ENCODE results near the gene SLC25A48.

Gene SLC25A48

DNA sequence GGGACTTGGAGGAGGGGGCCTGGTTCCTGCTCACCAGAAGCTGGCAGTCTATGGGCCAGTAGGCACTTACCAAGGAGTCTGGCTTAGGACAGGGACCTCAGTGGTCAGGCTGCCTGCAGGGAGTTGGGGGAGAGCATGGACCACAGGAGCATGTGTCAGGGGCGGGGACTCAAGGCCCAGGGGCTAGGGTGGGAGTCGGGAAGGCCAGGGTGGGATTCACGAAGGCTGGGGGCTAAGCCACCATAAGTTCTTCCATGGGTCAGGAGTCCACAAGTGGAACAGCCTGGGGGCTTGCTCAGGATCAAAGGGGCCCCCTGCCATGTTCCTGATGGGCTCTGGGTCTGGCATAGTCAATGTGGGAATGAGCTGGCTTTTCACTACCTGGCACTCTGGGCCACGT, 11.5 kb upstream of the SLC25A48 start:
- H3K4me1 ChIP-seq: no peaks in the 10 kb centered on the region
- no peak overlapping the region for H3K27ac ChIP-seq
- no peak for DNase-seq
- H3K36me3 ChIP-seq: no peaks in the 10 kb centered on the region
- no peaks in the 10 kb centered on the region for H3K27me3 ChIP-seq
- intact Hi-C loops (cut with DNase I; ENCODE audit: low total_unique reads): no loop called here
- TF ChIP-seq, protein P1, sequence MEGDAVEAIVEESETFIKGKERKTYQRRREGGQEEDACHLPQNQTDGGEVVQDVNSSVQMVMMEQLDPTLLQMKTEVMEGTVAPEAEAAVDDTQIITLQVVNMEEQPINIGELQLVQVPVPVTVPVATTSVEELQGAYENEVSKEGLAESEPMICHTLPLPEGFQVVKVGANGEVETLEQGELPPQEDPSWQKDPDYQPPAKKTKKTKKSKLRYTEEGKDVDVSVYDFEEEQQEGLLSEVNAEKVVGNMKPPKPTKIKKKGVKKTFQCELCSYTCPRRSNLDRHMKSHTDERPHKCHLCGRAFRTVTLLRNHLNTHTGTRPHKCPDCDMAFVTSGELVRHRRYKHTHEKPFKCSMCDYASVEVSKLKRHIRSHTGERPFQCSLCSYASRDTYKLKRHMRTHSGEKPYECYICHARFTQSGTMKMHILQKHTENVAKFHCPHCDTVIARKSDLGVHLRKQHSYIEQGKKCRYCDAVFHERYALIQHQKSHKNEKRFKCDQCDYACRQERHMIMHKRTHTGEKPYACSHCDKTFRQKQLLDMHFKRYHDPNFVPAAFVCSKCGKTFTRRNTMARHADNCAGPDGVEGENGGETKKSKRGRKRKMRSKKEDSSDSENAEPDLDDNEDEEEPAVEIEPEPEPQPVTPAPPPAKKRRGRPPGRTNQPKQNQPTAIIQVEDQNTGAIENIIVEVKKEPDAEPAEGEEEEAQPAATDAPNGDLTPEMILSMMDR (IDR thresholded peaks at IDR 0.05): no peak
- no peaks in the 10 kb centered on the region for H3K9me3 ChIP-seq
- no peak overlapping the region for H3K4me3 ChIP-seq

DNA sequence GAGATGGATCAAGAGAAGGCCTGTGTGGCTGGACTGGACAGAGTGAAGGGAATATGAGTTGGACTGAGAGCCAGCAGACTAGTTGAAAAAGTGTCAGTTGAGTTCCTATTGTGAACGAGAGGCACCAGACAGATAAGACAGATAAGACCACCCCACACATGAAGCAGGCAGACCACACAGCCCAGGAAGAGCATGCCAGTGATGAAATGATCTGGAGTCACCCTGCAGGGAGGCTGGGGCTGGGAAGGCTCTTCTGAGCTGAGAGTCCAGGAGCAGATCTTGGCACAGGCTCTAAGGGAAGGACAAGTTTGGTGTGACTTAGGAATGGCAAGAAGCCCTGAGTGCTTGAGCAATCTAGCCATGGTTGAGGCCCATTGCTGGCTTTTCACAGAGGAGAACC, 10.6 kb upstream of the SLC25A48 start:
- H3K4me1 ChIP-seq: no peaks in the 10 kb centered on the region
- no peak overlapping the region for H3K27ac ChIP-seq
- no peaks in the 10 kb centered on the region for H3K9me3 ChIP-seq
- H3K27me3 ChIP-seq: no peaks in the 10 kb centered on the region
- intact Hi-C loops (cut with DNase I; ENCODE audit: low total_unique reads): no loop called here
- TF ChIP-seq, protein P1 (IDR thresholded peaks at IDR 0.05): no peak
- H3K36me3 ChIP-seq: no peaks in the 10 kb centered on the region
- no peak for DNase-seq
- no peak overlapping the region for H3K4me3 ChIP-seq

DNA sequence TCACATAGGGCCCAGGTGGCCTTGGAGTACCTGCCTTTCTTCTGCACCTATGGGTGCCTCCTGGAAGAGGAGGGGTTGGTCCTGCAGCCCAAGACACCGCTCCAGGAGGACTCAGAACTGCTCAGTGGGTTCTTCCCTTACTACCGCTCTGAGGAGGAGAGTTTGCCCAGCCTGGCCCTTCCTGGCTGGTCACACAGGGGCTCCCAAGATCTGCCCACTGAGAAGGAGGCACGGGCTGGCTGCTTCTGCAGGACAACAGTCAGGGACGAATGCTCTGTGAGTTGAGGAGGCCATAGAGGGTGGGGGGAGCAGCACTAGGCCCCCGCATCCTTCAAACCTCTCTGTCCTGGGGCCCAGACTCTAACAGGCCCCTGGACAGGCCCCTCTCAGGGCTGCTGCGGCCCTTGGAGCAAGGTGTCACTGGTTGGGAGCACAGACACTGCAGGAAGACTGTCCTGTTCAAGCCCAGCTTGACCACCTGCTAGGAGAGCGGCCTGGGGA, 9.9 kb upstream of the SLC25A48 start:
- no peaks in the 10 kb centered on the region for H3K27me3 ChIP-seq
- no peak overlapping the region for H3K4me3 ChIP-seq
- TF ChIP-seq, protein P1 (IDR thresholded peaks at IDR 0.05): no peak
- no peaks in the 10 kb centered on the region for H3K9me3 ChIP-seq
- intact Hi-C loops (cut with DNase I; ENCODE audit: low total_unique reads): no loop called here
- H3K4me1 ChIP-seq: no peaks in the 10 kb centered on the region
- H3K36me3 ChIP-seq: no peaks in the 10 kb centered on the region
- DNase-seq: no peak
- no peak overlapping the region for H3K27ac ChIP-seq

DNA sequence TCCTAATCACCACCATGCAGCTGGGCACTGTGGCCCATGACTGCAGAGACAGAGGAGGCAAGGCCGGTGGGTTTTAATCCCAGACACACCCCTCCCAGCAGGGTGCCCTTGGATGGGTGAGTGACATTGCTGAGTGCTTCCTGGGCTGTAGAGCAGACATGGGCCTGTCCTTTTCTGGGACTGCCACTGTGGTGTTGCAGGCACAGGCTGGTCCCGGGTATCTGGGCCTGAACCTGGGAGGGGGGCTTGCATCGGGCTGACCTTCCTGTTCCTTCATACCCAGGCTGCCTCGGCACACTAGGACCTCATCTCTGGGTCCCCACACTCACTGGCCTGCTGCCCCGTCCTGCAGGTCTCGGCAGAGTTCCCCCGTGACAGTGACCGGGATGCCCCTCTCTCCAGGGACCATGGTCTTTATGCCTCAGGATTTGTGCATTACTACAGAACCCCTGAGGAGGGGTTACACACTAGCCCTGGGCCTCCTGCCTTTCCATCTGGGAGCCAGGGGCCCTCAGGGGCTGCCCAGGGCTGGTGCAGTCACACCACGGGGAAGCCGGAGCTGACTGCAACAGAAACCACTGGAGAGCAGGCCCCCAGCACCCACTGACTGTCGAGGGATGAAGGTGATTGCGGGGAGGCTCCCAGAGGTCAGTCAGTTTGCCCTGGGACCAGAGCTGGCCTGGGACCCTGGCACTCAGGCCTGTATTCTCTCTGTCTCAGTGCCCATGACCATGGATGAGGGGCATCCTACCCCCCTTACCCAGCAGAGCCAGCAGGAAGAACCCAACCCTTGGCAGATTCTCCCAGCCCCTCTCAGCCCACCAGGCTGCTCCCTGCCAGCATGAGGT, 8.9 kb upstream of the SLC25A48 start:
- no peaks in the 10 kb centered on the region for H3K4me1 ChIP-seq
- TF ChIP-seq, protein P1 (IDR thresholded peaks at IDR 0.05): no peak
- no peaks in the 10 kb centered on the region for H3K9me3 ChIP-seq
- H3K27ac ChIP-seq: no peak overlapping the region
- no peaks in the 10 kb centered on the region for H3K36me3 ChIP-seq
- no peak overlapping the region for H3K4me3 ChIP-seq
- DNase-seq: no peak
- H3K27me3 ChIP-seq: peaks cover 0 to 8% of the 10 kb centered on the region in 2 donors
- intact Hi-C loops (cut with DNase I; ENCODE audit: low total_unique reads): no loop called here

DNA sequence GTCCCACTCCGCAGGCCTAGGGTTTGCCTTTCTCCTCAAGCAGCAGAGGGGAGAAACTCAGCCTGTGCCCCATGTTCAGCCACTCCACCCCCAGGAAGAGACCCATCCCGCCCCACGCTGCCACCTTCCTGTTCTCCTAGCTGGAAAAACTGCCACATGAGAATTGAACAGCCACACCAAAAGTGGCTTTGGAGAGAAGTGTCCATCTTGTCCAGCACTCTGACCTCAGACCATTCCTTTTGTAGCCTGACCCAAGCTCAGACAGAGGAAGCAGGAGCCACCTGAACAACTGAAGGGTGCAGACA, 8.3 kb upstream of the SLC25A48 start:
- TF ChIP-seq, protein P1 (IDR thresholded peaks at IDR 0.05): no peak
- H3K4me1 ChIP-seq: no peaks in the 10 kb centered on the region
- H3K4me3 ChIP-seq: no peak overlapping the region
- H3K9me3 ChIP-seq: no peaks in the 10 kb centered on the region
- no peaks in the 10 kb centered on the region for H3K36me3 ChIP-seq
- H3K27me3 ChIP-seq: peaks cover 0 to 12% of the 10 kb centered on the region in 2 donors
- DNase-seq: no peak
- intact Hi-C loops (cut with DNase I; ENCODE audit: low total_unique reads): no loop called here
- no peak overlapping the region for H3K27ac ChIP-seq
